Measurements from ENCODE around the gene SUGCT.

DNA sequence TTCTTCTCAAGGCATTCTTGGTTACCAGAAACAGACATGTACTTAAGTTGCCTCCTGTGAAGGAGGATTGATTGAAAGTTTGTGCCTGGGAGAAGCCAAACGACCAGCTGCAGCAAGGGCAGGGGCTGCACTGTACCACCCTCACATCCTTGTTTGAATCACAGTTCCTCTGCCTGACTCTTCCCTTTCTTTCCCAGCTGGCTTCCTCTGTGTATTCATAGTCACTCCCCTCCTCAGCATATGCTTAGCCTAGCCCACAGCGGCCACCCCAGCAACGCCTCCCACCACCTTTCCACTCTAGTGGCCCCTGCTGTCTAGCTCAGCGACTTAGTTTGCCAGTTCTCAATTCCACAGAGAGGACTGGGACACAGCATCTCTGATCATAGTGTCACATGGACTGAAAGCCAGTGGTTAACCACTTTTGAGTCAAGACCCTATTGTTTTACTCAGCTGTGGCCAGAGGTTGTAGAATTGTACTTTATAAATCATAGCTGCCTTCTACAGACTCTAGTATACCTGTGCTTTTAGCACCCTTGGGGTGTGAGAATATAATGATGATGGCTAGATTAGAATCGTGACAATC, 643.0 kb downstream of the SUGCT start:
- TF ChIP-seq CTCF (IDR thresholded peaks at IDR 0.05) = no peak
- no peak for TF ChIP-seq IRF3 (IDR thresholded peaks at IDR 0.05; ENCODE audit: low read depth, low read length)
- no peak for TF ChIP-seq POLR2AphosphoS5 (IDR thresholded peaks at IDR 0.05; ENCODE audit: low read depth, low read length)
- TF ChIP-seq FOXM1 (IDR thresholded peaks at IDR 0.05; ENCODE audit: low read depth) = no peak

Data from SK-N-SH (cell line).